Stomach (tissue), 4 donors: ENCODE results near the gene CARD10.

ENCODE experiments used
- CTCF ChIP-seq, 7 experiments: fragments of 450-650 bp in 4 of 7; fragments of 200-600 bp in 3 of 7; sonication (generic) in 3 of 7; IDR thresholded peaks; one replicate each; pipeline ENCODE4 v1.5.1; 2016 to 2019; ENCODE audit warnings: antibody characterized with exemption in 7 of 7, control low read depth in 2 of 7, mild to moderate bottlenecking in 1 of 7
- POLR2A ChIP-seq, 4 donors: fragments of 450-650 bp; IDR thresholded peaks; one replicate each; pipeline ENCODE4 v1.6.1; 2016; ENCODE audit warnings: antibody characterized with exemption in 4 of 4, control low read depth in 2 of 4, mild to moderate bottlenecking in 1 of 4, moderate library complexity in 1 of 4
- POLR2AphosphoS5 ChIP-seq, 3 donors: sonication (generic); formaldehyde crosslinking; IDR thresholded peaks; one replicate each; pipeline ENCODE4 v1.6.1; 2016; ENCODE audit warnings: antibody characterized with exemption in 3 of 3

DNA sequence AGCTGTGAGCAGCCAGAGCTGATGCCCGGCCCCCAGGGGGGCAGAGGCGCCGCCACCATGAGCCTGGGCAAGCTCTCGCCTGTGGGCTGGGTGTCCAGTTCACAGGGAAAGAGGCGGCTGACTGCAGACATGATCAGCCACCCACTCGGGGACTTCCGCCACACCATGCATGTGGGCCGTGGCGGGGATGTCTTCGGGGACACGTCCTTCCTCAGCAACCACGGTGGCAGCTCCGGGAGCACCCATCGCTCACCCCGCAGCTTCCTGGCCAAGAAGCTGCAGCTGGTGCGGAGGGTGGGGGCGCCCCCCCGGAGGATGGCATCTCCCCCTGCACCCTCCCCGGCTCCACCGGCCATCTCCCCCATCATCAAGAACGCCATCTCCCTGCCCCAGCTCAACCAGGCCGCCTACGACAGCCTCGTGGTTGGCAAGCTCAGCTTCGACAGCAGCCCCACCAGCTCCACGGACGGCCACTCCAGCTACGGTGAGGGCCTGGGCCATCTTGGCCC lies 47.2 kb upstream of the CARD10 start:
- TF ChIP-seq CTCF (IDR thresholded peaks at IDR 0.05) (no peak), POLR2A (IDR thresholded peaks at IDR 0.05) (no peak), POLR2AphosphoS5 (IDR thresholded peaks at IDR 0.05) (peak in 1 of 3 donors; percentile 17)
